T-helper 1 cell treated with Interleukin-12 subunit alpha and Interleukin-12 subunit beta and Interleukin-4 antibody, amounts not matched to agents 30 μg/mL and 1 μg/mL, for 36 hours (primary cell): Measurements from ENCODE around the gene CDRT4.

Source experiments
- H3K27ac Mint-ChIP-seq: one replicate; pipeline ENCODE4 v1.8.0; 2021; ENCODE audit warnings: mild to moderate bottlenecking, mixed read lengths
- H3K27me3 Mint-ChIP-seq: one replicate; pipeline ENCODE4 v1.8.0; 2021; ENCODE audit warnings: low read depth, mixed read lengths
- H3K36me3 Mint-ChIP-seq: one replicate; pipeline ENCODE4 v1.8.0; 2021; ENCODE audit warnings: low read depth, mixed read lengths
- H3K4me1 Mint-ChIP-seq: one replicate; pipeline ENCODE4 v1.8.0; 2021; ENCODE audit warnings: low read depth, mixed read lengths
- H3K4me3 Mint-ChIP-seq: one replicate; pipeline ENCODE4 v1.8.0; 2021; ENCODE audit warnings: mild to moderate bottlenecking, moderate library complexity, mixed read lengths
- H3K9me3 Mint-ChIP-seq: one replicate; pipeline ENCODE4 v1.8.0; 2021; ENCODE audit warnings: mixed read lengths

Gene CDRT4

DNA sequence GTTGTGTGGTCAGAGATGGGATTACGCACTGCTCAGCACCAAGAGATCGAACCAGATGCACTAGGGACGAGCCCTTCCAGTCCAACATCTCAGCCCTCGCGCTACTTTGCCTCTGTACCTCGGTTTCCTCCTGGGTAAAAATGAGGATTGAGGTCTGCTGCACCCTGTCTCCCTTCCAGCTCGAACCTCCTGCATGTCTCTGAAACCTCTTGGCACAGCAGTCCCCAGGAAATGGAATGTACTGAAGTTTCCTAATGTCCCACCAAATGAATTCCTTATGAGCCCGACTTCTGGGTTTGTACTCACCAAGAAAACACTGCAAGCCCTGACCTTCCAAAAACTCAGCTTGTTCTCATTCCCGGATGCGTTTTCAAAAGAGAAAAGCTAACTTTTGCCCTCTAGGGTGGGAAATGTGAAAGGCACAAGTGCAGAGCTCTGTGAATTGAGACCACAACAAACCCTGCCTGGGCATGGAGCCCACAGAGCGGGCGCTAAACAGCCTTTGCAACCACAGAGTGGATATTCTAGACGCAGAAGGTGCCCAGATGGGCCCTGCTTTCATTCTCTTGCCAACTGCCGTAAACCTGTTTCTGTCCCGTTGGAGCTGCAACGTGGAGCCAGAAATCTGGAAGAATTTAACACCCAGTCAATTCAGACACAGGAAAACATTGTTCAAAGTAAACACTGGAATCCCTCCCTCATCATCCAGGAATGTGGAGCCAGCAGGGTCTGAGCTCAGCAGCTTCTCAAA lies 10.3 kb downstream of the CDRT4 start:
- H3K27ac Mint-ChIP-seq, result no peak overlapping the region
- H3K9me3 Mint-ChIP-seq, result peaks cover 8% of the 10 kb centered on the region
- no peaks in the 10 kb centered on the region for H3K4me1 Mint-ChIP-seq
- H3K36me3 Mint-ChIP-seq, result peaks cover 19% of the 10 kb centered on the region
- H3K27me3 Mint-ChIP-seq, result no peaks in the 10 kb centered on the region
- no peak overlapping the region for H3K4me3 Mint-ChIP-seq

DNA sequence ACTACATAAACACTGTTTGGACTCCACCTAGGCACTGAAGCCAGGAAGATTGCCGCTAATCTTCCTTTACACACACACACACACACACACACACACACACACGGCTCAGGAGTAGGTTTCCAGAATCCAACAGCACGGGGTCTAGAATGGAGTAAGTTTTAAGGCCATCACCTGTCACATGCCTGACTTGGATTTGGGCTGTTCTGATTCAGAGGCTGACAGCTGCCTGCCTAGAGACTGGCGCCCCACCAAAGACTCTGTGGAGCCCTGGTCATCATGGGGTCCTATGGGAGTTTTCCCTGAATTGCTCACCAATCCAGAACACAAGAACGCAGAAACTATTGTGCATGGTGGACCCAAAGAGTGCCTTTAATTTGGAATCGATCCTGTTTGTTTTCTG lies 10.9 kb downstream of the CDRT4 start:
- H3K9me3 Mint-ChIP-seq, result peaks cover 8% of the 10 kb centered on the region
- H3K4me1 Mint-ChIP-seq, result no peaks in the 10 kb centered on the region
- H3K27ac Mint-ChIP-seq, result no peak overlapping the region
- no peak overlapping the region for H3K4me3 Mint-ChIP-seq
- peaks cover 19% of the 10 kb centered on the region for H3K36me3 Mint-ChIP-seq
- H3K27me3 Mint-ChIP-seq, result no peaks in the 10 kb centered on the region

DNA sequence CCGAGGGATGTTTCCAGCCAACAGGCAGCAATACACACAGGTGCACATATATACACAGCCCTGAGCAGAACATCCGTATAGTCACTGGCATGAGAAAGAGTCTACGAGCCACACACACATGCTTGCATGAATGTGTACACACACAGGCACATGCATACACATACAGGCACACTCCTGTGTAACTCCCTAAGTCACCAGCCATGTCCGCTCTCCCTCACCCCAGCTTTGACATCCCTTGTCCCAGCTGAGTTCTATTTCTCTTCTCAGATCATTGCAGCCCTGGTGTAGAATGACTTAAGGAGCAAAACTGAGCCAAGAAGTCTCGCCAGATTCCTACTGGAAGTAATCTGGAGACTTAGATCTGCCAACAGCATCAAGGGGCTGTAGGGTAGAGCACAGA lies 13.1 kb downstream of the CDRT4 start:
- Mint-ChIP-seq H3K27me3 (no peaks in the 10 kb centered on the region), H3K4me1 (no peaks in the 10 kb centered on the region), H3K36me3 (peaks cover 15% of the 10 kb centered on the region), H3K4me3 (no peak overlapping the region), H3K27ac (no peak overlapping the region), H3K9me3 (peaks cover 8% of the 10 kb centered on the region)

DNA sequence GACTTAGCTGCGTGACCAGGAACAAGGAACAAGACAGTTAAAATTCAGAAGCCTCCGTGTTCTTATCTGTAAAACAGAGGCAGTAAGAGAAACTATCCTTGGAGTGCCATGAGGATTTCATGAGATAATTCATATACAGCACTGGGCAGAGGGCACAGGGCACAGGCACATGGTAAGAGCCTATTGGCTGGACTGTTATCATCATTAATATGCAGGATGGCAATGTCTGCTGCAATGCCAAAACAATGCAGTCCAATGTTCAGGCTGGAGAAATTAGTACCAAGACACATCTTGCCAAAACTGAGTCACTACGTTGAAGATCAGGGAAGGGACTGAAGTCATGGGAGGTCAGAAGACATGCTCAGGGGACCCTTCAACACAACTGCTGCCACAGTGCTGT lies 13.6 kb downstream of the CDRT4 start:
- no peak overlapping the region for H3K4me3 Mint-ChIP-seq
- no peaks in the 10 kb centered on the region for H3K27me3 Mint-ChIP-seq
- peaks cover 8% of the 10 kb centered on the region for H3K9me3 Mint-ChIP-seq
- no peak overlapping the region for H3K27ac Mint-ChIP-seq
- H3K4me1 Mint-ChIP-seq, result no peaks in the 10 kb centered on the region
- peaks cover 15% of the 10 kb centered on the region for H3K36me3 Mint-ChIP-seq

DNA sequence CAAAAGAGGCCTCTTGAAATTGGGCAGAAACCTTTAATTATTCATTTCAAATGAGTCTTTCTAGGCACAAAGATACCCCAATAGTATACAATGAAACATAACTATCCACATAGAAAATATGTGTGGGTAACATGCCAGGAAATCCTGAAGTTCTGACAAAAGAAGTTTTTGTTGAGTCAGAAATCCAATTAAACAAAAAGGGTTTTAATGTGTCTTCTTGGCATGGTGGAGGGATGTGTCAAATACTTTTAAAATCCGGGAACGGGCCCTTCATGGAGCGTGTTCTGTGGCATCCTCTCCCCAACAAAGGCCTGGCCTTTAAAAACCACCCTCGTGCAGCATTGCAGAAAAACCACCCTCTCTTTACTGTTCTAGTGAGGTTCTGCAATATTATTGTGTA lies 14.2 kb downstream of the CDRT4 start:
- Mint-ChIP-seq H3K27me3 (no peaks in the 10 kb centered on the region), H3K36me3 (peaks cover 15% of the 10 kb centered on the region)

DNA sequence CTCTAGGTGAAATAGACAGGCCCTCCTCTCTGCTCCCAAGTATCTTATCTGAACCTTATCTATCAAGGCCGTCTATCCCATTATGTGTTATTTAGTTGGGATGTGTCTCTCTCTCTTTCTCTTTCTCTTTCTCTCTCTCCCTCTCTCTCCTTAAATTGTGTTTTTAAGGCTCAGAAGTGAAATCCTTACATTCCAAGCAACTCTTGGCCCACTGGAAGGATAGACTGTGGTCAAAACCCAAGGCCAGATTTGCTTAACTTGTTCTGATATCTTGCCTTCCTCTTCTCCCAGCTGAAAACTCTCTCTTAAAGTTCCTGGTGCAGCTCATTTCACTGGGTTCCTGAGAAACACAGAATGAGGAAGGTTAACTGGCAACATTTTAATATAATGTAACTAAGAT lies 14.7 kb downstream of the CDRT4 start:
- Mint-ChIP-seq H3K36me3 (peaks cover 15% of the 10 kb centered on the region), H3K4me1 (no peaks in the 10 kb centered on the region), H3K27ac (no peak overlapping the region), H3K27me3 (no peaks in the 10 kb centered on the region), H3K9me3 (peaks cover 8% of the 10 kb centered on the region), H3K4me3 (no peak overlapping the region)

More for the DNA sequence above, 14.2 kb downstream of the CDRT4 start:
- Mint-ChIP-seq H3K4me1 (no peaks in the 10 kb centered on the region), H3K9me3 (peaks cover 8% of the 10 kb centered on the region), H3K27ac (no peak overlapping the region), H3K4me3 (no peak overlapping the region)

DNA sequence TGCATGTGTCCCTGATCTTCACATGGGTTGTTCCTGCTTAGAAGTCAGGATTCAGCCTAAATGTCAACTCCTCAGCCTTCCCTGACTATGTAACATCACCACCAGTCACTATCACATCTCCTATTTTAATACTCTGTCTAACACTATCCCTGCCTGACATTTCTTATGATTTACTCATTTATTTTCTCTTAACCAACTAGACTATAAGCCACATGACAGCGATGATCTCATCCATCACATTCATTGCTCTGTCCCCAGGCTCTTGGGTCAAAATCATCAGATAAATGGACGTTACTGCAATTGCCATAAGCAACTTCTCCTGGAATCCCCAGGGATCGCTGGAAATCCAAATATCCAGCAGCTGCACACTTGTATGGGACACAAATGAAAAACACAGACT lies 15.7 kb downstream of the CDRT4 start:
- Mint-ChIP-seq H3K9me3 (peaks cover 8% of the 10 kb centered on the region), H3K4me3 (no peak overlapping the region), H3K27ac (no peak overlapping the region), H3K4me1 (no peaks in the 10 kb centered on the region), H3K27me3 (no peaks in the 10 kb centered on the region), H3K36me3 (peaks cover 14% of the 10 kb centered on the region)

DNA sequence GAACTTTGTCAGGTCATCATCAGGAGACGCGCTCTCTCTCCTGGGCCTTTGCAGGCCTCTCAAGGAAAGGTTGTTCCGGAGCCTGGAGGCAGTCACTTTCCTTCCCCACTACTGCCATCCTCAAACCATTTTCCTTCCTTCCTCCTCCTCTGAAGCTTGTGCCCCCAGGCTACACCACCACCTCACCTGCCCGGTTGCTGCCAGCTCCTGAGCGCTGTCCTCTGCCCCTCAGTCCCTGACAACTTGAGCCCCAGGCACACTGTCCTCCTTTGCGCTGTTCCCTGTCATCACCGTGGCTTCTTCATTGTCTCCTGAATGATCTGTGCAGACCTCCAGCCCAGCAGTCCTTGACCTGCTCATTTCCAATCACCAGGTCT lies 18.9 kb downstream of the CDRT4 start:
- Mint-ChIP-seq H3K4me1 (peaks cover 3% of the 10 kb centered on the region), H3K27me3 (no peaks in the 10 kb centered on the region), H3K27ac (no peak overlapping the region), H3K4me3 (no peak overlapping the region), H3K36me3 (no peaks in the 10 kb centered on the region), H3K9me3 (no peaks in the 10 kb centered on the region)

DNA sequence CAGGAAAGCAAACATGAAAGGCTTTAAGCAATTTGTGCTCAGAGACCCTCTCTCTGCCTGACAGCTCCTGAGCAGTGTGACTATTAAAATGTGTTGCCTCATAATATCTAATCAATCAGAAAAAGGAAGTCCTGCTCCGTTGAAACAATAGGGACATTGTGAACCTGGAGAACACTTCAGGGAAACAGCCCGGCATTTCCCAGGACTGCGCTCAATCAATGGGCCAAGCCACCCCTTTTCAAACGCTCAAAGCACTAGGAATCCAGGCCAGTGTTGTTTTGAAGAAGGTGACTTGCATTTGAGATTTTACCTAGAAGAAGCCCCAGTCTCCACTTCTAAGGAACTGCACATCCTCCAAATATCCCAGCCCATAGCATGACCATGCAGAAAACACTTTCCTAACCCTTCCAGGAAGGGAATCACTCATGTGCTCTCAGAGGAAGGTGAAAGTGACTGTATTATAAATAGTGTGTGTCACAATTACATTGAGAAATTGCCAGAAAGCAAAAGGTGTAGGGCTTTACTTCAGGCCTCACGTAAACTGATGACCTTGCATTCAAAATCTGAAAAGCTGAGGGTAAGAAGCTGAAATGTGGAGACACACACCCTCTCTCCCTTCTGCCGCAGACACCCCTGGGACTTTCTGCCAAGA lies 19.4 kb downstream of the CDRT4 start:
- no peaks in the 10 kb centered on the region for H3K36me3 Mint-ChIP-seq
- H3K4me1 Mint-ChIP-seq, result peaks cover 3% of the 10 kb centered on the region
- no peak overlapping the region for H3K4me3 Mint-ChIP-seq
- H3K27ac Mint-ChIP-seq, result no peak overlapping the region
- H3K27me3 Mint-ChIP-seq, result no peaks in the 10 kb centered on the region
- no peaks in the 10 kb centered on the region for H3K9me3 Mint-ChIP-seq

DNA sequence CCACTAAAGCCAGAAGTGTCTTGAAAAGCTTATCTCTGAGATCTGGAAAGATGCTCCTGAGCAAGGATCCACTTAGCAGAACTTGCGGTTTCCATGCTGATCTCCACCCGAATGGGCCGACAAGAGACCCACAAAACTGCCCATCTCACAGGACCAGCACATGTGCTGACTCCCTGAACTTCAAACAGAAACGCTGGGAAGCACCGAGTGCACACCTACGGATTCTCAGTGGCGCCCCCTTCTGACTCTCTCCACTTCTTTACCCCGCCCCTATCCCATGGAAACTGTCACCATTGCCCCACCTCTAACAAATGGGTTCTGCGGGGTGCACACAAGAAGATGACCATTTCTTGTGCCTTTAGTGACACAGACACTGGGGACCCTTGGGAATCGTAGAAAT lies 21.4 kb downstream of the CDRT4 start:
- H3K27ac Mint-ChIP-seq, result no peak overlapping the region
- H3K4me1 Mint-ChIP-seq, result peaks cover 3% of the 10 kb centered on the region
- H3K9me3 Mint-ChIP-seq, result no peaks in the 10 kb centered on the region
- H3K4me3 Mint-ChIP-seq, result no peak overlapping the region
- peaks cover 3% of the 10 kb centered on the region for H3K36me3 Mint-ChIP-seq
- H3K27me3 Mint-ChIP-seq, result no peaks in the 10 kb centered on the region

DNA sequence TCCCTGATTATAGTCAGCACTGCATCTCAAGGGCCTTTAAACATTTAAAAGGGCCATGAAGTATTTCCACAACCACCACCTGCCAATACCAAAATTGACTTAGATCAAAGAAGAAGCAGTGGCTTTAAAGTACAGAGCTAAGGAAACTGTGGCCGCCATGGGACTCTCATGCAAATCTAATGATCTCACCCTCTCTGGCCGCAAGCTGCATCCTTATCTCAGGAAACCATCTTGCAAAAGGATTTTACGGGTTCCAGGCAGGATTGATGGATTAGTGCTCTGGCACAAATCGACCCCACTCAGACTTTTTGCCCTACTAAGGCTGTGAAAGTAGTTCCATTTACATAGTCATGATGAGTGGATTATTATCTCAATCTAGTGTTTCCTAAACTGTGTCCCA lies 22.6 kb downstream of the CDRT4 start:
- H3K9me3 Mint-ChIP-seq, result no peaks in the 10 kb centered on the region
- H3K36me3 Mint-ChIP-seq, result peaks cover 9% of the 10 kb centered on the region
- H3K4me1 Mint-ChIP-seq, result peaks cover 3% of the 10 kb centered on the region
- H3K27ac Mint-ChIP-seq, result no peak overlapping the region
- H3K4me3 Mint-ChIP-seq, result no peak overlapping the region
- H3K27me3 Mint-ChIP-seq, result no peaks in the 10 kb centered on the region

DNA sequence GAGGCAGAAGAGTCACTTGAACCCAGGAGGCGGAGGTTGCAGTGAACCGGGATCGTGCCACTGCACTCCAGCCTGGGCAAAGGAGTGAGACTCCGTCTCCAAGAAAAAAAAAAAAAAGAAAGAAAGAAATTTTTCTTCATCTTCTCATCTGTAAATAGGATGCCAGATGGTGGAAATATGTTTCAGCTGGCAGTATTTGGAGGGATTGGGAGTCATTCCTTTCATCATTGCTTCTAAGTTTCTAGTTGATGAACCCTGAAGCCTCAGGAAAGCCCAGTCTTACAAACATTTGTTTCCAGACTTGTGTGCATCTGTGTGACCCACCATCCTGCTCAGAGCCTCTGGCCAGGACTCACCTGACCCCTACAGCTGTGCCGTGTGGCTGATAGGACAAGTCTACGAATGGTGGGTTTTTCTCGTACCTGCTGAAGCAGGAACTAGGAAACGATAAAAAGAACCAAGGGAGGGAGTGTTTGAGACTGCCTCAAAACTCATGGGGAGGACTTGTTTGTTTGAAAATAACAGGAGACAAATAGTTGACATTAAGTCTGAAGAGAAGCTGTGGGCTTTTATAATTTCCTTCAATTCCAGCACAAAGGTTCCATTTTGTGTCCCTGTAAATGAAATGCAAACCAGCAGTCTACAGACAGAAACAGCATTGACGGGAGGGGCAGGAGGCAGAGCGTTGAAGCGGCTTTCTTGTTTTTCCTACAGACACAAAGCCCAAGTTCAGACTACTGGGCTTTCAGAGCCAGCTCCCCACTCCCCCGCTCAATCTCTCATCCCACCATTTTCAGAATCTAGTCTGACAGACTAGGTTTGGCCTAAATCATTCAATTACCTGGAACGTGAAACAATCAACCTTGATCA lies 24.9 kb downstream of the CDRT4 start:
- Mint-ChIP-seq H3K27ac (no peak overlapping the region), H3K4me1 (peaks cover 3% of the 10 kb centered on the region), H3K36me3 (peaks cover 20% of the 10 kb centered on the region), H3K4me3 (no peak overlapping the region), H3K9me3 (peaks cover 4% of the 10 kb centered on the region), H3K27me3 (no peaks in the 10 kb centered on the region)

DNA sequence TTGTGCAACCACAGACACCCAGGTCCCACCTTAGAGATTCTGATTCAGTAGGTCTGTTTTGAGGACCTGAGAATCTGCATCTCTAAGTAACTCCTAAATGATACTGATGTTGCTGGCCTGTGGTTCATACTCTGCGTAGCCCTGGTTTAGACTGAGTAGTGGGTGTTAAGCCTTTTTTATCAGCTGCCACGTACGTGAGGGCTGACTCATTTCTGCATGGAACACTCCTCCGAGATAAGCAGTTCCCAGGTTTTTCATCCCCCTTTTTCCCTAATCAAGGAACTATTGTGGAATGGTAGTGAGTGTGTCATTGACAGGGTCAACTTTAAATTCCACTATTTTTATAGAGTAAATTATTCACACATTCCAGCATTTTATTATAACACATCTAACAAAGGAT lies 26.1 kb downstream of the CDRT4 start:
- Mint-ChIP-seq H3K4me1 (peaks cover 11% of the 10 kb centered on the region), H3K9me3 (peaks cover 4% of the 10 kb centered on the region), H3K27me3 (no peaks in the 10 kb centered on the region)

DNA sequence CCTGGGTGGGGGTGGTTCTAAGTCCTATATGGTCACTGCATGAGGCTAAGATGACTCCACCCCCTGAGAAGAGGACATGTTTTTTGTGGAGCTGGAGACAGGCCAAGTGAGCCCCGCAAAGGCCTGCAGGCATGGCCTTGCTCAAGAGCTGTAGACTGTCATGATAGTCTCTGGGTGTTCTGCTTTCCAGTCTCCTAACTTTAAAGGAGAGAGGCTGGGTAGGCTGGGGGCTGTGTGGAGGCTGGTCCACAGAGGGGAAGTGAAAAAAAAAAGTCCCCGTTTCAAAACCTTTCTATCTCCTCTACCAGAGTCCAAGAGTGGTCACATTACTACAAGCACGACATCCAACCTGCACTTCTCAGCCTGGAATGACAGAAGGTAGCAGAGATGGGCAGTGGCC lies 27.1 kb downstream of the CDRT4 start:
- peaks cover 9% of the 10 kb centered on the region for H3K9me3 Mint-ChIP-seq
- no peaks in the 10 kb centered on the region for H3K27me3 Mint-ChIP-seq
- no peak overlapping the region for H3K27ac Mint-ChIP-seq
- no peak overlapping the region for H3K4me3 Mint-ChIP-seq
- peaks cover 31% of the 10 kb centered on the region for H3K36me3 Mint-ChIP-seq
- H3K4me1 Mint-ChIP-seq, result peaks cover 11% of the 10 kb centered on the region

More for the DNA sequence above, 26.1 kb downstream of the CDRT4 start:
- H3K4me3 Mint-ChIP-seq, result no peak overlapping the region
- no peak overlapping the region for H3K27ac Mint-ChIP-seq
- peaks cover 29% of the 10 kb centered on the region for H3K36me3 Mint-ChIP-seq
